ENCODE results near the gene CEBPZOS.
"Not testable (repeated sequence)": the region's sequence is repeated elsewhere in the genome, so short reads cannot be mapped to it uniquely, and the experiment has no call there.

The CEBPZOS gene

GRCh38 chr2:37219046-37219445 is 22.8 kb downstream of the CEBPZOS start:
- no peak for TF ChIP-seq CTCF (IDR thresholded peaks at IDR 0.05; ENCODE audit: low read depth, low read length)
- in situ Hi-C loops (cut with HindIII; ENCODE audit: low sequenced_read_pairs), result no loop called here
- no peak overlapping the region for H3K4me3 ChIP-seq (ENCODE audit: low read depth, low read length)
- DNase-seq (ENCODE audit: low read depth, low spot score), result no peak

DNA sequence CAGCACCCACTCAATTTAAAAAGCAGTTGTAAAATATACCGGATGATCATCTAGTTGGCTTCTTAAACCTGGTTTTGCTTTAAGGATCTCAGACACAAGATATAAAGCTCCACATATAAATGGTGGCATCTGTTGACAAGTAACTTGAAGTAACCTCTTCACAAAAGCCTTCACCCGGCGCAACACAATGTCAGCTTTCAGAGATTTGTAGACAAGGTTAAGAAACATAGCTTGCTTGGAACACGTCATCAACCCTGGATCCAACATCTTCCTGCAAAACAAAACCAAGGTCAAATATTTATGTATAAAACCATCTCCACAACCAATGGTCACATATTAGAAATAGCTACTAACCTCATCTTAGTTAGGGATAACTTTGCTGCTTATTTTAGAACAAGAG is 26.8 kb downstream of the CEBPZOS start:
- no peak overlapping the region for H3K4me3 ChIP-seq (ENCODE audit: low read depth, low read length)
- no peak for TF ChIP-seq CTCF (IDR thresholded peaks at IDR 0.05; ENCODE audit: low read depth, low read length)
- in situ Hi-C loops (cut with HindIII; ENCODE audit: low sequenced_read_pairs), result no loop called here
- DNase-seq (ENCODE audit: low read depth, low spot score), result no peak

DNA sequence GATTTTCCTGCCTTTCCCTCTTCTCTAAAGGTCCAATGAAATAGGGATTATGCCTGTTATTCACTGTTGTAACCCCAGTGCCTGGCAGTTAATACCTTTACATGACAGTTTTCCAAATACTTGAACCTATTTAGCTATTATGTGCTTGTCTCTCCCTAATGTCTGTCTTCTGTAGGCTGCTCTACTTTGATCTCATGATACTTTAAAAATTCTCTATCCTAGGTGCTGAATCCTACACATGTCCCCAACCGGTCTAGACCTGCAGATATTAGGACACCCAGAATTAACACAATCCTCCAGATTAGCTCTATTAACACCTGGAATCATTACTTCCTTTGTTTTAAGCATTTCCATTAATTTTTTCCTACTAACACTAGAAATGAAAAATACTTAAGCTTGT is 27.8 kb downstream of the CEBPZOS start:
- DNase-seq (ENCODE audit: low read depth, low spot score), result no peak
- no peak for TF ChIP-seq CTCF (IDR thresholded peaks at IDR 0.05; ENCODE audit: low read depth, low read length)
- in situ Hi-C loops (cut with HindIII; ENCODE audit: low sequenced_read_pairs), result no loop called here
- H3K4me3 ChIP-seq (ENCODE audit: low read depth, low read length), result no peak overlapping the region

DNA sequence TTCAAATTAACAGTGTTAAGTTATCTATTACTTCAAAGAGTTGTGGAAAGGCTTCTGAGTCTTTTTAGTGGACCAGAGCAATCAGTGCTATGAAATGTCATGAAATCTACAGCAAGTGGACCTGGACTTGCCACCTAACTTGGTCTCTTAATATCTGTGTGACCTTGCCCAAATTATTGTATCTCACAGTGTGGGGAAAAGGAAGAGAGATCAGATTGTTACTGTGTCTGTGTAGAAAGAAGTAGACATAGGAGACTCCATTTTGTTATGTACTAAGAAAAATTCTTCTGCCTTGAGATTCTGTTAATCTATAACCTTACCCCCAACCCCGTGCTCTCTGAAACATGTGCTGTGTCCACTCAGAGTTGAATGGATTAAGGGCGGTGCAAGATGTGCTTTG is 28.8 kb downstream of the CEBPZOS start:
- in situ Hi-C loops (cut with HindIII; ENCODE audit: low sequenced_read_pairs); DNase-seq (ENCODE audit: low read depth, low spot score); H3K4me3 ChIP-seq (ENCODE audit: low read depth, low read length): not testable (repeated sequence)

GRCh38 chr2:37226863-37227262 is 30.6 kb downstream of the CEBPZOS start:
- DNase-seq (ENCODE audit: low read depth, low spot score), result no peak
- no peak for TF ChIP-seq CTCF (IDR thresholded peaks at IDR 0.05; ENCODE audit: low read depth, low read length)
- in situ Hi-C loops (cut with HindIII; ENCODE audit: low sequenced_read_pairs), result no loop called here
- no peak overlapping the region for H3K4me3 ChIP-seq (ENCODE audit: low read depth, low read length)

GRCh38 chr2:37228788-37229187 is 32.5 kb downstream of the CEBPZOS start:
- no peak for TF ChIP-seq CTCF (IDR thresholded peaks at IDR 0.05; ENCODE audit: low read depth, low read length)
- DNase-seq (ENCODE audit: low read depth, low spot score), result no peak
- H3K4me3 ChIP-seq (ENCODE audit: low read depth, low read length), result no peak overlapping the region
- in situ Hi-C loops (cut with HindIII; ENCODE audit: low sequenced_read_pairs), result no loop called here

DNA sequence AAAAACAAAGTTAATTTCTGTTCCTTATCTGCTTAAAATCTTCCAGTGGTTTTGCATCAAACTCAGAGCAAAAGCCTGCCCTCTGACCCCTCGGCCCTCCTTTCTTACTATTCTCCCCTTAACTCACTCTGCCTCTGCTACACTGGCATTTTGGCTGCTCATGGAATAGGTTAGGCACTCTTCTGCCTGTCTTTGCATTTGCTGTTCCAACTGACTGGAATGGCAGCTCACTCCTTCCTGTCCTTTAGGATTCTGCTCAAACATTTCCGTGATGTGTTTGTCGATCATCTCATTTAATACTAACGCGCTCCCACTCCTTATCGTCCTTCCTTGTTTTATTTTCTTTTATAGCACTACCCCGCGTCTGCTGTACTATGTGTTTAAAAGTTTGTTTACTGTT is 34.3 kb downstream of the CEBPZOS start:
- peak overlapping the region; percentile 91 for H3K4me3 ChIP-seq (ENCODE audit: low read depth, low read length)
- no peak for TF ChIP-seq CTCF (IDR thresholded peaks at IDR 0.05; ENCODE audit: low read depth, low read length)
- no peak for DNase-seq (ENCODE audit: low read depth, low spot score)
- in situ Hi-C loops (cut with HindIII; ENCODE audit: low sequenced_read_pairs), result no loop called here
